Measurements from ENCODE around the gene FCGR2B. TPM values are rescaled to one million over a fixed set of nuclear protein-coding genes. Genes with fewer than 3 reads are reported as not detected.
"Not testable (repeated sequence)": the region's sequence is repeated elsewhere in the genome, so short reads cannot be mapped to it uniquely, and the experiment has no call there.

The FCGR2B gene
- under 1 TPM; 0.47 to 0.84 (median 0.47) TPM for polyA plus RNA-seq (ENCODE audit: insufficient read length in 3 of 3)
- long read RNA-seq, donor 1, result 0 reads
- long read RNA-seq, donor 2, result 0 reads
- long read RNA-seq, donor 3, result 0 reads
- long read RNA-seq, donor 4, partial matches to known transcripts, result 0 of 1 reads
- long read RNA-seq, donor 4, other reads (novel, unspliced or antisense), result 0 of 1 reads
- long read RNA-seq, donor 5, result 0 reads
- long read RNA-seq, donor 6, result 0 reads
- long read RNA-seq, donor 7, result 0 reads
- long read RNA-seq, donor 8, result 0 reads
- long read RNA-seq, donor 9, result 0 reads
- long read RNA-seq, donor 10, result 0 reads
- long read RNA-seq, donor 11, result 0 reads
- long read RNA-seq, donor 12, result 0 reads
- long read RNA-seq, donor 13, result 0 reads
- long read RNA-seq, donor 14, result 0 reads
- long read RNA-seq, donor 15, result 0 reads
- long read RNA-seq, donor 16, result 0 reads

DNA sequence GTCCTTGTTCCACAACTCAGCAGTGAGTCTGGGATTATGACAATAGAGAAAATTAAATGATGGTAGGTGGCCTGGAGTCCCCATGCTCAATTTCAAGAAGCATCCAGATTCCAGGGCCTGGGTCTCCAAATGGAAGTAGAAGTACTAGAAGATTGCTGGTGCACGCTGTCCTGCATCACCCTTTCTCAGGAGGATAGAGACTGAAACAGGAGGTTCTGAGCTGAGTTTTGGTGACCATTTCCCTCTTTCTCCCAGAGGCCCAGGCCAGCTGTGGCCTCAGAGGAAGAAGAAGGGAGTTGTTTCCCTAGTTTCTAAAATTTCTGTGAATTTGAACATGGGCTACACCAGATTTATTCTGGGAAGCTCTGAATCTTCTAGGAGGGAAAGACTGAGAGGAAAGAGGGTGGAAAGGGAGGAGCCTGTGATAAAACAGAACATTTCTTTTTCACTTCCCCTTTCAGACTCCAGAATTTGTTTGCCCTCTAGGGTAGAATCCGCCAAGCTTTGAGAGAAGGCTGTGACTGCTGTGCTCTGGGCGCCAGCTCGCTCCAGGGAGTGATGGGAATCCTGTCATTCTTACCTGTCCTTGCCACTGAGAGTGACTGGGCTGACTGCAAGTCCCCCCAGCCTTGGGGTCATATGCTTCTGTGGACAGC, at the start of gene FCGR2B:
TSS of gene FCGR2B (plus strand) at position 460 of the 656 bp plus-strand sequence. CDS start at position 559, 99 bp downstream.
- not testable (repeated sequence) for DNase-seq

DNA sequence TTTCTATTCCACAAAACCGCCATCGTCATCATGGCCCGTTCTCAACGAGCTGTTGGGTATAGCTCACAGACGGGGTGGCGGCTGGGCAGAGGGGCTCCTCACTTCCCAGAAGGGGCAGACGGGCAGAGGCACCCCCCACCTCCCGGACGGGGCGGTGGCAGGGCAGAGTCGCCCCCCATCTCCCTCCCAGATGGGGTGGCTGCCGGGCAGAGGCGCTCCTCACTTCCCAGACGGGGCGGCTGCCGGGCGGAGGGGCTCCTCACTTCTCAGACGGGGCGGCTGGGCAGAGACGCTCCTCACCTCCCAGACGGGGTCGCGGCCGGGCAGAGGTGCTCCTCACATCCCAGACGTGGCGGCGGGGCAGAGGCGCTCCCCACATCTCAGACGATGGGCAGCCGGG, 46.5 kb upstream of the FCGR2B start:
- DNase-seq, result not testable (repeated sequence)

DNA sequence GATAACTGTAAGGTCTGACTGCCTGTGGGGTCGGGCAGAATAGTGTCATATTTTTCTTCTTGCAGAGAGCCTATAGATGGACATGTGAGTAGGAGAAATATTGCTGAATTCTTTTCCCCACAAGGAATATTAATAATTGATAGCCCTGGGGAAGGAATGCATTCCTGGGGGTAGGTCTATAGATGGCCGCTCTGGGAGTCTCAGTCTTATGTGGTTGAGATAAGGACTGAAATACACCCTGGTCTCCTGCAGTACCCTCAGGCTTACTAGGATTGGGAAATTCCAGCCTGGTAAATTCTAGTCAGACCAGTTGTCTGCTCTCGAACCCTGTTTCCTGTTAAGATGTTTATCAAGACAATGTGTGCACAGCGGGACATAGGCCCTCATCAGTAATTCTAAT, 44.4 kb upstream of the FCGR2B start:
- not testable (repeated sequence) for DNase-seq

DNA sequence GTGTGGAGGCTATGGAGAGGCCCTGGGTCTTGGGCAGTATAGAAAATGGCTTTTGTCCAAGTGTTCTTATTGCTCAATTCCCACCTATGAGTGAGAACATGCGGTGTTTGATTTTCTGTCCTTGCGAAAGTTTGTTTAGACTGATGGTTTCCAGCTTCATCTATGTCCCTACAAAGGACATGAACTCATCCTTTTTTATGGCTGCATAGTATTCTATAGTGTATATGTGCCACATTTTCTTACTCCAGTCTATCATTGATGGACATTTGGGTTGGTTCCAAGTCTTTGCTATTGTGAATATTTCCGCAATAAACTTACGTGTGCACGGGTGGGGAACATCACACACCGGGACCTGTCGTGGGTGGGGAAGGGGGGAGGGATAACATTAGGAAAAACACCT, 42.5 kb upstream of the FCGR2B start:
- DNase-seq, result not testable (repeated sequence)

DNA sequence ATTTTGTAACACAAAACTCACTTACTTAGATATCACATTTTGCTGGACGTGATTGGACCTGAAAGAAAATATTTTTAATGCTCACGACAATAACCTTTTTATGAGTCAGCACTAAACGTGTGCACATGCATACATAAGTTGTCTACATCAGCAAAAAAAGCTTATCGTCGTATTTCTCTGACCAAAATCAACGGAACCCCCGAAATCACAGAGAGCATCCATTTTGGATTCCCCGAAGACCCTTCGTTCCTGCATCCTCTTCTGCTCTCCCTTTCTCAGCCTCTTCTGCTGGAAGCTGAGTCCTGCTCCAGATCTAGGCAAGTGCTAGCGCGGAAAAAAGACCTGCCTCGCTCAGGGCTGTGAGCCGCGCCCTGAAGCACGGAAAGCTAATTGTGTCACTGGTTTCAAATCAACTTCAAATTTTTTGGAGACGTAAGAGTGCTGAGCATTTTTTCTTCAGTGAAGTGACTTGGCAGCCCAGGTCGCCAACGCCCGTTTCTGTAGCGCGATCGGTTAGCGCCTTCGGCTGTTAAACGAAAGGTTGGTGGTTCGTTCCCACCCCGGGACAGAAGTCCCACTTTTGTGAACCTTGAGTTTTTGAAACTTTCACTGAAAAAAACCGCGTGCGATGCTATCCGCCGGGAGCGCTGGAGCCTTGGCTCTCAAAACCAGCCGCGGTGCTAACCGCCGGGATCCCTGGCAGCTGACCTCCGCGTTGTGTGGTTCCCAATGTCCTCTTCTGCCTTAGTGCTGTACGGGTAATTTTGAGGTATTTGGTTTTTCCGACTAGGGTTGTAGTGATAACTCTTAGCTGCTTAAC, 41.6 kb upstream of the FCGR2B start:
- not testable (repeated sequence) for DNase-seq

DNA sequence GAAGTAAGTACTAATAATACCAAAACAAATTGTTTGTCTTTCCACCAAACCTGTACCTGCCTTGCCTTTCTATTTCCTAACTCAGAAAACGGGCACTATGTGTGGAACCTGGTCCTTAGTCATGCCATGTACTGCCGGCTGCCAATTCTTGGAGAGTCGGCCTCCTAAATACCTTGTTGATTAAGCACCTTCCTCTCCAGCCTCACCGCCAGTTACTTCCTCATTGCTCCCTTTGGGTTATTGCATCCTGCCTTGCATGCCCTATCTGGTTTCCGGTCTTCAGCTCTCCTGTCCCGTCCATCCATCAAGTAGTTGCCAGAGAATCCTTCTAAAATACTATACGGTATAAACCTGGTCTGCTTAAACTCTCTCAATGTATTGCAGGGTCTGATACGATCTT, 40.9 kb upstream of the FCGR2B start:
- DNase-seq, result not testable (repeated sequence)

DNA sequence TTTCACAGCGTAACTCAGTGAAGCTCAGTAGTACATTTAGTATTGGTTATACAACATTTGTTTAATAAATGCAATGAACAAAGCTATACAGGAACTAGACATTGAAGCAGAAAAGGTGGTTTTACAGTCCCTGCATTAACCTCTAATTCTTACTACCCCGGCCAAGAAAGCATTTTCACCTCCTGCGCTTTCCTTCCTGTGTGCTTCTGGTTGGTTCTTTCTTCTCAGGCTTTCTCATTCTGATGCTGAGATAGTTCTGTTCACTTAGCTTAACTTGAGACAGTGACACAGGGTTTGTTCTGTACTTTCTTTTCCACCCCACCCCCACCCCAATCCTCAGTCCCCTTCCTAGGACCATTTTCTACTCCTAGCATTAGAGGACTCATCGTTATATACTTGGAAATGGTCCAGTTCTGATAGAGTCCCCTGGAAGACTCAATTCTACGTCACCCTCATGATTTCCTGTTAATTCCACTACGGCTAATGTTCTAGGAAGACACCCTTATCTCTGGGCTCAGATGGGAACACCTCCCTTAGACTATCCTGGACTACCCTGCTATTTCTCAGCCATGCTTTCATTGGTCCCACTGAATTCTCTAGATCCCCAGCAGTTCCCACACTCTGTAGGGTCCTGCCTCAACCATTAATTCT, 39.4 kb upstream of the FCGR2B start:
- DNase-seq, result not testable (repeated sequence)

DNA sequence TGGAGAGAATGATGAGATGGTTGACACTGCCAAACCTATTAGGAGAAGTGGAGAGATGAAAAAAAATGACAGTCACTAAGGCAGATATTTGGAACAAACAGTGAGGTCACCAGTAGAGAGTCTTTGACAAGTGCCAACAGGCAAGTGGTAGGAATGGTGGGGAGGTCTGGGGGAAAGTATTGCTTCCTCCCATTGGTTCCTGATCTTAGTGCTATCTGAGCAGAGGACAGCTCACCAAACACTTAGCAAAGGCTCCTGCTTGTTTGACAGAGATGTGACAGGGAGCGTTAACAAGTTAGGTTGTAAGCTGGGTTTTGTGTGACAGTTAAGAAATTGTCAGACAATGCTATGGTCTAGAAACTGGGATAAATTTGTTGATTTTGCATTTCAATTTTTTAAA, 38.3 kb upstream of the FCGR2B start:
- DNase-seq, result not testable (repeated sequence)

DNA sequence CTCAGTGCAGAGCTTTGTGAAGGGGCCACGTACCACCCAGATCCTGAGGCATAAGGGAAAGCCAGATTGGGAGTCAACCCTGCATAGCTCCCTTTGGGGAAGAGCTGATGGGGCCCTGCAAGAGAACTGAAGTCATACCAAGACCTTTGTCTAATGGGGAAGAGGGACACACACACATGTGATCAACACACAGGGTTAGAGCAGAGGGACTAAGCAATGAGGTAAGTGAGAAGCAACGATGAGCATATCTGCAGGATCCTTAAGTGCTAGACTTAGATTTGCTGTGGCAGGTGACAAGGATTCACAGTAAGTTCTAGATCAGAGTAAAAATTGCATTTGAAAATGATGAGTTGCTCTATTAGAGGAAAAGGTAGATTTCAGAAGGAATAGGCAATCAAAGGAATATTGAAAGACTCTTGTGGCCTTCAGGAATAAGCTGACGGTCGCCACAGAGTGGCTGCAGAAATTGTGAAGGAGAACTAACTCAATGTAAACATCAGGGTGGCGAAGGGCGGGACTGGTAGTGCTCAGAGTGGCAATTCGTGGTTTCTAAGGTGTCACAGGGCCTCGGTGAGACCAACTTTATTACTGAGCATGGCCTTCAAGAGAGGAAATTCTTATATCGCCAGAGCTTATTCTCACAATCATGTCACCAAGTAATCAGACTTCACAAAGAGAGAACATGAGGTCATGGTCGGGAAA, 36.3 kb upstream of the FCGR2B start:
- not testable (repeated sequence) for DNase-seq

DNA sequence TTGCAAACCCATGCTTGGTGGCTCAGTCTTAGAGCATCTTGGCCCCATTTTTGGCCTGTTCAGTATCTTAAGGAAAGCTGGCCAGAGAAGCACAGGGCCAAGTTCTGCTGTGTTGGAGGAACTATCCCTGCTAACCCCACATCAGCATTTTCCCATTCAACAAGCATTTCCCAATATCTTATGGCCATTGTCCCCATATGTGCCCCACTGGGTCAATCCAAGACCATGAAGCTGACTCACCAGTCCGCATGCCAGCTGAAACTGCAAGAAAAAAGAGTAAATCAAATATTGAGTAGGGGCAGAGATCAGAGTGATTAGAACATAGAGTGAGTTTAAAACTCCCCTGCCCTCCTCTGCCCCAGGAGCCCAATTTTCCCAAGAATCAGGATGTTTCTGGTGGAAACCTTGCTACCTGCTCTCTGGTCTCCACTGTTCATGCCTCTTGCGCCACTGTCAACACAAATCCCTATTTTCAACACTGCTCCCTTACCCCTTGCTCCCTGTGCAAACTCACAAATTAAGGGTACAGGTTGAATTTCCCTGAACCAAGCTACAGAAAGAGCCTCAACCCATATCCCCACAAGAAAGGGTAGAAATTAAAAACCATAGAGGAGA, 32.7 kb upstream of the FCGR2B start:
- DNase-seq, result not testable (repeated sequence)

DNA sequence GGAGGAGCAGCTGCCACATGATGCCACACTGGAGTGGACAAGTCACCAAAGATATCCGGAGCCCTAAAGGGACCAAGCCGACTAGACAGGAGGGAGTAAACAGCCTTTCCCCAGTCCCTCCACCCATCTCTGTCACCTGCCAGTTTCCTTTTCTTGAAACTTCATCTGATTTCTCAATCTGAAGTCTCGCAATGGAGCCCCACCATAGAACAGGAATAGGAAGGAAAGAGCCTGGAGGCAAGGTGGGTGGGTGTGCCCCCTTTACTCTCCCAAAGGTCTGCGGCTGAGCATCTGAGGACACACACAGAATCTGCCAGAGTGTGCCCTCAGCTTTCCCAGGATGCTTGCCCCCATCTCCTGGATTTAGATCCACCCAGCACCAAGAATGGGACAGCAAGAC, 31.9 kb upstream of the FCGR2B start, which contains the start of gene FCGR3B:
TSS of gene FCGR3B (minus strand) at position 101 of the 400 bp plus-strand sequence. CDS start at position 19, 82 bp downstream.
- DNase-seq, result no peak

DNA sequence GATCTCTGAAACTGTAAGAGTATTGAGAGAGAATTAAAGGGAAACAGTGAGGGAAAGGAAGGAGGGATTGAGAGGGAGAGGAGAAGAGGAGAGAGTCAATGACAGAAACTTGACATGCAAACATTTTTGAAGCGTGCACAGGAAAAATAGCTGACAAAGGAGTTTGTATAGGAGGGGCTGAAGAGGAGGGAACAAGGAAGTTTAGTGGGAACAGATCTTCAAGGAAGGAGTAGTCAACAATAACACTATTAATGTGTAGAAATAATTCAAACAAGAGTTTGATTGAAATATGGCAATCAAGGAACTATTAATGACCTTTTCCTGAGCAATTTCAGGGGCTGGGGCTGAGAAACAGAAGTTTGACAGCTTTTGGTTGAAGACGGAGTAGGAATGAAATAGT, 27.9 kb upstream of the FCGR2B start:
- not testable (repeated sequence) for DNase-seq

DNA sequence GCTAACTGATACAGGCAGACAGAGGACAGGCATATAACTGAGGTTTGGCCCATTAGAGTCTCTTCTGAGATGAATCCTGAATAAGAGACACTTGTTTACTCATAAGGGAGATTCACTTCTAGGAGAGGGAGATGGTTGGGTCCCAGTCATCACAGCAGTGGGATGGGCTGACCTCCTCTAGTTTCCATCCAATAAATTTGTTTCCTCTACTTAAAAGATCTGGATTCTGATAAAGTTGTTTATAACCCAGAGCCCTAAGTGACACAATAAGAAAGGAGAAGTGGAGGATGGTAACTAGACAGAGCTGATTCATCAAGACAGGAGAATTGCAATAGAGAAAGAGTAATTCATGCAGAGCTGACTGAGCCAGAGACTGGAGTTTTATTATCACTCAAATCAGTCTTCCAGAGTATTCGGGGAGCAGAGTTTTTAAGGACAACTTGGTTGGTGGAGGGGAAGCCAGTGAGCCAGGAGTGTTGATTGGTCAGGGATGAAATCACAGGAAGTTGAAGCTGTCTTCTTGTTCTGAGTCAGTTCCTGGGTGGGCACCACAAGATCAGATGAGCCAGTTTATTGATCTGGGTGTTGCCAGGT, 26.7 kb upstream of the FCGR2B start:
- not testable (repeated sequence) for DNase-seq

DNA sequence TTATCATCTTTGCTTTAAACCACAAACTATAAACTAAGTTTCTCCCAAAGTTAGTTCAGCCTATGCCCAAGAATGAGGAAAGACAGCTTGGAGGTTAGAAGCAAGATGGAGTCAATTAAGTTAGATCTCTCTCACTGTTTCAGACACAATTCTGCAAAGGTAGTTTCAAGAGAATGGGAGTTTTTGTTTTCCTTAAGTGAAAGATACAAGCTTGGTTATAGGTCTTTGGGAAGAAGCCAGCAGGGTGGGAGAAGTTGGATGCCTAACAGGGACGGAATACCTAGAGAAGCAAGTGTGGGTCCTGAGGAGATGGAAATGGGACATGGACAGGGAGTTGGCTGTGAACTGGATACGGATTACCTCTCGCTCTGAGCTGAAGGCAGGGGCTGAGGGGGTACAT, 26.0 kb upstream of the FCGR2B start:
- DNase-seq, result not testable (repeated sequence)

DNA sequence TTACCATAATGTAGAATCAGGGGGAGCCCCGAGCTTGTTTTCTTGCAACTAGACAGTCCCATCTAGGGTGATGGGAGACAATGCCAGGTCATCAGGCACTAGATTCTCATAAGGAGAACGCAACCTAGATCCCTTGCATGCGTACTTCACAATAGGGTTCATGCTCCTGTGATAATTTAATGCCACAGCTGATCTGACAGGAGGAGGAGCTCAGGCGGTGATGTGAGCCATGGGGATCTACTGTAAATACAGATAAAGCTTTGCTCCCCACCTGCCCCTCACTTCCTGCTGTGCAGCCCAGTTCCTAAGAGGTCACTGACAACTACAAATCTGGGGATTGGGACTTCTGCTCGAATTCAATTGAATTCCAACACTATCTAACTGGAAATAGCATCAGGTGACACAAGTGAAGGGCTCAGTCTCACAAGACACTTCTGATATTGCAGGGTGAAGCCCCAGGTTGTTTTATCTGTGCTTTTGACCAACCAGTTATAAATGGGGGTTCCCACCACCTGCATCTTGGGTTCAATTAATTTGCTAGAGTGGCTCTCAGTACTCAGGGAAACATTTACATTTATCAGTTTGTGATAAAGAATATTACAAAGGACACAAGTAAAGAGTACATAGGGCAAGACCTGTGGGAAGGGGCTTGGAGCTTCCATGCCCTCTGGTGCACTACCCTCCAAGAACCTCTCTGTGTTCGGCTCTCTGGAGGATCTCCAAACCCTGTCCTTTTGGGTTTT, 24.5 kb upstream of the FCGR2B start:
- not testable (repeated sequence) for DNase-seq

DNA sequence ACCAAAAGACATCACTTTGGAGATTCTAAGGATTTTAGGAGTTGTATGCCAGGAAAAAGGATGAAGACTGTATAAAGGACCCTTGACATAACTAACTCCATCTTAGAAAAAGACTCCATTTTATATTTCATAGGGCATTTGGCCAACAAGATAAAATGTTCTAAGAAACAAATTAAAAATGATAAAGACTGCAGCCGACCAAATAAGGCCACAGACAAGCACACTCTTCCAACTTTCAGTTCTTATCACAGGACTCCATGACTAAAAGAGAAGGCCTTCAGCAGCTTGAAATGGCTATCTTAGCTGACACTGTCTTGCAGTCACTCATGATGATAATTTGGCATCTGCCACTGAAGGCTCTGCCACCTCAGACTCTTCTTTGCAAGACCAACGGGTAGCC, 23.7 kb upstream of the FCGR2B start:
- DNase-seq, result not testable (repeated sequence)

DNA sequence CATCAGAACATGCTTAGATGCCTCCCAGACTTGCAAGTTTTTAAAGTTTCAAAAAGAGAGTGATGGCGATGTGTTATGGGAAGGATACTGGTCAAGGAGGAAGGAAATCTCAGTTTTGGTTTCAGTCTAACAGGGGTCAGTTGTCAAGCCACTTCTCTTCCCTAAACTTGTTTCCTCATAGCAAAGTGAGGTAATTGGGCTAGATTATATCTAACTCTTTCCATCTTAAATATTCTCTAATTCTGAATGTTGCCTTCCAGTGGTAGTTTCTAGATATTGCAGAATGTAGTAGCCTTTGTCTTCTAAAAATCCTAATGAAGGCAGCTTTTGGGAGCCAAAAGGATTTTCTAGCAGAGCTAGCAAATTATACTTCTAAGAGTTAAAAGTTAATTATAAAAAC, 20.2 kb upstream of the FCGR2B start:
- not testable (repeated sequence) for DNase-seq

DNA sequence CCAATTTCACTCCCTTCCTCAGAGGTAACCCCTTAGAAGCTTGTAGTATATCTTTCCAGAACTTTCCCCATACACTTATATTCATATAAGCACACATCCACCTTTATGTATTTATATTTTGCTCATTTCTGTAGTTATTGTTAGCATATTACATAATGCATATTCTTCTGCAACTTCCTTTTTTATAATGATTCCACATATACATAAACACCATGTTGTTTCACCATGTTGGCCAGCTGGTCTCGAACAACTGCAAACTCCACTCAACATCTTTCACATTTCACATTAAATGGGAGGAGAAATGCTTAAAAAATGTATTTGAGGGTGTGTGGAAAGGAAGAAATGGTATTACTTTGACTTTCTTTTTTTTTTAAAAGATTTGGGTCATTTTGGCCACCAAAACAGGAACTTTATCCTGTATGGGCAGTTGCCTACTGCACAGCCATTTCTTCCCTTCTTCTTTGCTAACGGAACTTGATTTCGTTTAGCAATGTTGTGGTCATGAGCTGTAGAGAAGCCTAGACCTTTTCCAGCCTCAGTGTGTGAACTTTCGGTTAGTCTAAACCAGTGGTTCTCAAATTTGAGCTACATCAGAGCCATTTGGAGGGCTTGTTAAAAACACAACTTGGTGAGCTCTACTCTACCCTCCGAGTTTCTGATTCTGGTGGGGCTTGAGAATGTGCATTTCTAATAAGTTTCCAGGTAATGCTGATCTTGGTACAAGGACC, 19.3 kb upstream of the FCGR2B start:
- DNase-seq, result not testable (repeated sequence)

DNA sequence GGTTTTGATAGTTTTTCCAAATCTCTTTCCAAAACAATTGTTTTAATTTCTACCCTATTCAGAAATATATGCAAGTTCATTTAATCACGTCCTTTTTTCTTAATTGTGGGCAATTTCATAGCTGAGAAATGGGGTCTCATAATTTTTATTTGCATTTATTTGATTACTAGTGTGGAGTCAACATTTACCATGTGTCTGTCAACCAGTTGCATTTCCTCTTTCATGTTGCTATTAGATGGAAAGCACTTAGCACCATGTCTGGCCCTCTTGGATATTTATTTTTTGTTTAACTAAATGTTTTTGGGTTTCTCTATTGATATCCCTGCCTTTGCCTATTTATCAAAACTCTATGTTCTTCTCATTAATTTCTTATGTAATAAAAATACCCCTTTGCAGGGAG, 18.1 kb upstream of the FCGR2B start:
- DNase-seq, result not testable (repeated sequence)
